ENCODE measurements around the gene HOGA1. TPM values are rescaled to one million over a fixed set of nuclear protein-coding genes. Genes with fewer than 3 reads are reported as not detected.
"Not testable (repeated sequence)": the region's sequence is repeated elsewhere in the genome, so short reads cannot be mapped to it uniquely, and the experiment has no call there.

The HOGA1 gene
- total and polyA plus RNA-seq, 4 donors, result 0.30 to 2.3 (median 0.77) TPM

DNA sequence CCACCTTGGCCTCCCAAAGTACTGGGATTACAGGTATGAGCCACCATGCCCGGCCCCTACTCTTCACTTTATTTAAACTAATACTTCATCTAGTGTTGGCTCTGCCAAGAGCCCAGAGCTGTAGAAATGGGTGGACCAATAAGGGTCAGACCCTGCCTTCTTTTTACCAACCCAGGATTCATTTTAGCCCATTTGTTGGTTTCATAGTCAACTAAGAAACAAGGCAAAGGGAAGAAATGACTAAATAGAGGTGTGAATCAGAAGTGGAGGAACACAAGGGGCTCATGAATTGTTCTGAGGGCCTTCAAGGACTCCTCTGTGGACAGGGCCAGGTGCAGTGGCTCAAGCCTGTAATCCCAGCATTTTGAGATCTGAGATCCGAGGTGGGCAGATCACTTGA is 10.5 kb upstream of the HOGA1 start:
- Histone ChIP-seq H3K4me3 (no peak overlapping the region), H3K27ac (ENCODE audit: low read depth in 1 of 2, low read length in 1 of 2) (peak overlapping the region in 1 of 2 donors; percentile 97), H3K9me3 (ENCODE audit: control insufficient read depth in 4 of 4, insufficient read depth in 3 of 4, low read length in 3 of 4) (peaks cover 0 to 4% (median 0%) of the 10 kb centered on the region in 4 donors), H3K27me3 (ENCODE audit: control insufficient read depth in 3 of 3, insufficient read depth in 3 of 3, low read length in 2 of 3) (no peaks in the 10 kb centered on the region), H3K9ac (ENCODE audit: insufficient read depth in 1 of 2, low read length in 2 of 2) (no peak overlapping the region), H3K4me1 (ENCODE audit: control insufficient read depth in 5 of 5, insufficient read depth in 5 of 5, low read length in 5 of 5) (peaks cover 0 to 14% (median 0%) of the 10 kb centered on the region in 5 donors), H3K36me3 (ENCODE audit: control insufficient read depth in 4 of 4, insufficient read depth in 4 of 4, low read length in 4 of 4) (peaks cover 0 to 14% (median 3%) of the 10 kb centered on the region in 4 donors)
- TF ChIP-seq, protein P1, sequence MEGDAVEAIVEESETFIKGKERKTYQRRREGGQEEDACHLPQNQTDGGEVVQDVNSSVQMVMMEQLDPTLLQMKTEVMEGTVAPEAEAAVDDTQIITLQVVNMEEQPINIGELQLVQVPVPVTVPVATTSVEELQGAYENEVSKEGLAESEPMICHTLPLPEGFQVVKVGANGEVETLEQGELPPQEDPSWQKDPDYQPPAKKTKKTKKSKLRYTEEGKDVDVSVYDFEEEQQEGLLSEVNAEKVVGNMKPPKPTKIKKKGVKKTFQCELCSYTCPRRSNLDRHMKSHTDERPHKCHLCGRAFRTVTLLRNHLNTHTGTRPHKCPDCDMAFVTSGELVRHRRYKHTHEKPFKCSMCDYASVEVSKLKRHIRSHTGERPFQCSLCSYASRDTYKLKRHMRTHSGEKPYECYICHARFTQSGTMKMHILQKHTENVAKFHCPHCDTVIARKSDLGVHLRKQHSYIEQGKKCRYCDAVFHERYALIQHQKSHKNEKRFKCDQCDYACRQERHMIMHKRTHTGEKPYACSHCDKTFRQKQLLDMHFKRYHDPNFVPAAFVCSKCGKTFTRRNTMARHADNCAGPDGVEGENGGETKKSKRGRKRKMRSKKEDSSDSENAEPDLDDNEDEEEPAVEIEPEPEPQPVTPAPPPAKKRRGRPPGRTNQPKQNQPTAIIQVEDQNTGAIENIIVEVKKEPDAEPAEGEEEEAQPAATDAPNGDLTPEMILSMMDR (IDR thresholded peaks at IDR 0.05; ENCODE audit: control extremely low read depth, extremely low read depth), result no peak
- DNase-seq (no peak), ATAC-seq (ENCODE audit: insufficient read depth, low FRiP score) (no peak)
- WGBS, 2 donors, result 45 to 54% methylated on average over 2 of the region's 2 CpGs

DNA sequence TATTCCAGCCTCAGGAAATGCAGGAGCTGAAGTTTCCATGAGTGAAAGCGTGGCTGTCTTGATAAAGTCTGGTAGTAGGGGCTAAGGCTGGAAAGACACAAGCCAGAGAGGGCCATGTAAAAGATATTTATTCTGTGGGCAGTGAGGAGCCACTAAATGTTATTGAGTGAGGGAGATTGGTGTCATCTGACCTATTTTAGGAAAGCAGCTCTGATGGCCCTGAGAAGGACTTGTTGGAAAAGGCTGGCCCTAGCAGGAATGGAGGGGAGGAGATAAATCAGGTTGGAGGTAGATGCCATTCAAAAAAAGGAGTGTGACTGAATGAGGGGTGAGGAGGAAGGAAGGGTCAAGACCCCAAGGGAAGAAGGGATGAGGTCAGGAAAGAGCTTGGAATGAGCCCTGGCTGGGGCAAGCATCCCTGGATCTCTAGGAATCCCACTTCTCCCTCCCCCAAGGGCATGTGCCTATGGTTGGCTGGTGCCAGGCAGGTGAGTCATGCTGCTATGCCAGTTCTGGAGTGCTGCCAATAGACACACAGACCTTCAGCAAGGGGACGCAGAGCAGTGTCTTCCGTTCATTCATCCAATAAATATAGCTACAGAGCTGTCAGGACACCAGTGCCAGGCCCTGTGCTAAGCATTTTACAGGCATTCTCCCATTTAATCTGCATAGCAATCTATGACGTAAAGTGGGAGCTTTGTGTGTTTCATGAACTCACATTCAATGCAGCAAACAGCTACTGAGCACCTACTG is 9.6 kb upstream of the HOGA1 start:
- ATAC-seq (ENCODE audit: insufficient read depth, low FRiP score) (no peak), DNase-seq (peak; percentile 29 to 51 (median 29))
- peaks cover 0 to 14% (median 0%) of the 10 kb centered on the region in 5 donors for H3K4me1 ChIP-seq (ENCODE audit: control insufficient read depth in 5 of 5, insufficient read depth in 5 of 5, low read length in 5 of 5)
- no peak overlapping the region for H3K4me3 ChIP-seq
- 55 to 67% methylated on average over 4 of the region's 4 CpGs for WGBS, 2 donors
- H3K27me3 ChIP-seq (ENCODE audit: control insufficient read depth in 3 of 3, insufficient read depth in 3 of 3, low read length in 2 of 3), result no peaks in the 10 kb centered on the region
- H3K9ac ChIP-seq (ENCODE audit: insufficient read depth in 1 of 2, low read length in 2 of 2), result no peak overlapping the region
- peak overlapping the region; percentile 65 to 97 for H3K27ac ChIP-seq (ENCODE audit: low read depth in 1 of 2, low read length in 1 of 2)
- peaks cover 0 to 12% (median under 1%) of the 10 kb centered on the region in 4 donors for H3K36me3 ChIP-seq (ENCODE audit: control insufficient read depth in 4 of 4, insufficient read depth in 4 of 4, low read length in 4 of 4)
- TF ChIP-seq, protein P1 (IDR thresholded peaks at IDR 0.05; ENCODE audit: control extremely low read depth, extremely low read depth), result no peak
- peaks cover 0 to 4% (median 0%) of the 10 kb centered on the region in 4 donors for H3K9me3 ChIP-seq (ENCODE audit: control insufficient read depth in 4 of 4, insufficient read depth in 3 of 4, low read length in 3 of 4)

DNA sequence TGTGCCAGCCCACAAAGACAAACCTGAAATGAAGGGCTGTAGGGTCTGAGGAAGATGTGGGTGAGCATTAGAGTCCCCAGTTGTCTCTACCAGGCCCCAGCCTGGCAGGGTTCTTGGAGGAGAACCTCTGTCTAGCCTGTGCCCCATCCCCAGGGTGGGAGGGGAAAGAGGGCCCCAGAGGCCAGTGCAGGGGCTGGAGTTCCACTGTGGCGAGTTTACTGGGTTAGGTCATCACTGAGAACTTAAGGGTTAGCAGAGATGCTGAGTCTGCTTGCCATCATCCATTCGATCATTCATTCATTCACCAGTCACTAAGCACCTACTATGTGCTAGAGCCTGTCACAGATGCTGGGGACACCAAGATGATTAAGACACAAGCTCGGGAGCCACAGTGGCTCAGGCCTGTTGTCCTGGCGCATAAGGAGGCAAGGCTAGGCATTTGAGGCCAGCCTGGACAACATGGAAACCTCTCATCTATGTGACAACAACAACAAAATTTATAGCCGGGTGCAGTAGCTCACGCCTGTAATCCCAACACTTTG is 9.0 kb upstream of the HOGA1 start:
- DNase-seq, result no peak

DNA sequence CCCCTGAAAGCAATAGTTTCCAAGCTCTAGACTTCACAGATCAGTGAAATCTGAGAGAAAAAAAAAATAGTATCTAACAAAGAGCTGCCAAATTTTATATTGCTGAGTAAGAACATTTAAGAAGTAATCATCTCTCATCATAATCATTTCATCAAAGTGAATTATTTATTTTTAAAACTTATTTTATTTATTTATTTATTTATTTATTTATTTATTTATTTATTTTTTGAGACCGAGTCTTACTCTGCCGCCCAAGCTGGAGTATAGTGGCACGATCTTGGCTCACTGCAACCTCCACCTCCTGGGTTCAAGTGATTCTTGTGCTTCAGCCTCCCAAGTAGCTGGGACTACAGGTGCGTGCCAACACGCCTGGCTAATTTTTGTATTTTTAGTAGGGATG is 7.7 kb upstream of the HOGA1 start:
- 59 to 71% methylated on average over 5 of the region's 5 CpGs for WGBS, 2 donors
- H3K27ac ChIP-seq (ENCODE audit: low read depth in 1 of 2, low read length in 1 of 2), result peak overlapping the region in 1 of 2 donors; percentile 88
- not testable (repeated sequence) for H3K4me3 ChIP-seq

More for the DNA sequence above, 9.0 kb upstream of the HOGA1 start:
- H3K4me1 ChIP-seq (ENCODE audit: control insufficient read depth in 5 of 5, insufficient read depth in 5 of 5, low read length in 5 of 5), result peaks cover 0 to 14% (median 0%) of the 10 kb centered on the region in 5 donors
- no peak overlapping the region for H3K4me3 ChIP-seq
- TF ChIP-seq, protein P1 (IDR thresholded peaks at IDR 0.05; ENCODE audit: control extremely low read depth, extremely low read depth), result no peak
- H3K27me3 ChIP-seq (ENCODE audit: control insufficient read depth in 3 of 3, insufficient read depth in 3 of 3, low read length in 2 of 3), result no peaks in the 10 kb centered on the region
- WGBS, 2 donors, result 90 to 93% methylated on average over 6 of the region's 6 CpGs
- H3K27ac ChIP-seq (ENCODE audit: low read depth in 1 of 2, low read length in 1 of 2), result peak overlapping the region; percentile 51 to 88
- peaks cover 0 to 2% (median 0%) of the 10 kb centered on the region in 4 donors for H3K9me3 ChIP-seq (ENCODE audit: control insufficient read depth in 4 of 4, insufficient read depth in 3 of 4, low read length in 3 of 4)
- ATAC-seq (ENCODE audit: insufficient read depth, low FRiP score), result no peak
- H3K9ac ChIP-seq (ENCODE audit: insufficient read depth in 1 of 2, low read length in 2 of 2), result no peak overlapping the region
- peaks cover 0 to 7% (median 0%) of the 10 kb centered on the region in 4 donors for H3K36me3 ChIP-seq (ENCODE audit: control insufficient read depth in 4 of 4, insufficient read depth in 4 of 4, low read length in 4 of 4)

More for the DNA sequence above, 7.7 kb upstream of the HOGA1 start:
- ATAC-seq (ENCODE audit: insufficient read depth, low FRiP score); H3K36me3 ChIP-seq (ENCODE audit: control insufficient read depth in 4 of 4, insufficient read depth in 4 of 4, low read length in 4 of 4); H3K9me3 ChIP-seq (ENCODE audit: control insufficient read depth in 4 of 4, insufficient read depth in 3 of 4, low read length in 3 of 4); DNase-seq; H3K9ac ChIP-seq (ENCODE audit: insufficient read depth in 1 of 2, low read length in 2 of 2); H3K27me3 ChIP-seq (ENCODE audit: control insufficient read depth in 3 of 3, insufficient read depth in 3 of 3, low read length in 2 of 3): not testable (repeated sequence)
- peaks cover 0 to 14% (median 0%) of the 10 kb centered on the region in 5 donors for H3K4me1 ChIP-seq (ENCODE audit: control insufficient read depth in 5 of 5, insufficient read depth in 5 of 5, low read length in 5 of 5)
